HG03378 (cell line): ENCODE measurements around the gene FBP2.

Experiments
- ATAC-seq: cut with Tn5 transposase; IDR thresholded peaks from one replicate; pipeline ENCODE4 v1.9.1; 2021; ENCODE audit warnings: mild to moderate bottlenecking, moderate library complexity; ENCODE audit not compliant: unreplicated experiment

The FBP2 gene

GRCh38 chr9:94593459-94594345 lies at the start of gene FBP2:
Gene FBP2 (minus strand): TSS chr9:94593824. CDS start chr9:94593726, 98 bp downstream.
- ATAC-seq, result no peak

DNA sequence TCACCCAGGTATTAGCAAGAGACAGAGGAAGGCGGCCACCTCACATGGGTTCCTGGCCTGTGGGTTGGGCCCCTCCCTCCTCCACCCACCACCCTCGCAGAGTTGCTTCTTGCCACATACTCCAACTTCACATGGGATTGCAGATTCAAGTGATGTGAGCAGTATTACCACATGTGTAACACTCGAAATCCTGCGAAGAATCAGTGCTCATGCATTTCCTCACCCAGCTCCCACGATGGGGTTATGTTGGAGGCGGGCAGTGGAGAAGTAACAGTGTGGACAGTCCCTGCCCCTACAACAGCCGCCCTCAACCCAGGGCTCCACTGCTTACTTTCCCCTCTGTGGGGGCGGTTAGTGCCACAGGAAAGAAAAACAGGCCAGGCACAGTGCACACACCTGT lies 49.6 kb upstream of the FBP2 start:
- no peak for ATAC-seq

- no peak for ATAC-seq
Measured at GRCh38 chr9:94642501-94642900, 48.9 kb upstream of the FBP2 start.

DNA sequence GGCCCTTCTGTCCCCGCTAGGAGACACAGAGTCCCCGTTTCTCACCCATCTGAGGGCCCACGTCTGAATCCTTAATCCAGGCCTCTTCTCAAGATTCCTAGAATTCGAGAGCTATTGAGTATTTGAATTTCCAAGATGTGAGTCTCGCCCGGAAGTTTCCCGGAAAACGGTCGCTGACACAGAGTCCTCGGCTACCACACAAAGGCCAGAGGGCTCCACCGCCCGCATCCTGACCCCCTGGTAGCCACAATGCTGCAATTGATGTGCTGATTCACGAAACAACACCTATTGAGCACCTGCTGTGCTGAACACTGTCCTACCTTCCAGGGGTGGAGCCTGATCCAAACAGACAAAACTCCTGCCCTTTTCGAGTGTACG lies 46.4 kb upstream of the FBP2 start:
- no peak for ATAC-seq

DNA sequence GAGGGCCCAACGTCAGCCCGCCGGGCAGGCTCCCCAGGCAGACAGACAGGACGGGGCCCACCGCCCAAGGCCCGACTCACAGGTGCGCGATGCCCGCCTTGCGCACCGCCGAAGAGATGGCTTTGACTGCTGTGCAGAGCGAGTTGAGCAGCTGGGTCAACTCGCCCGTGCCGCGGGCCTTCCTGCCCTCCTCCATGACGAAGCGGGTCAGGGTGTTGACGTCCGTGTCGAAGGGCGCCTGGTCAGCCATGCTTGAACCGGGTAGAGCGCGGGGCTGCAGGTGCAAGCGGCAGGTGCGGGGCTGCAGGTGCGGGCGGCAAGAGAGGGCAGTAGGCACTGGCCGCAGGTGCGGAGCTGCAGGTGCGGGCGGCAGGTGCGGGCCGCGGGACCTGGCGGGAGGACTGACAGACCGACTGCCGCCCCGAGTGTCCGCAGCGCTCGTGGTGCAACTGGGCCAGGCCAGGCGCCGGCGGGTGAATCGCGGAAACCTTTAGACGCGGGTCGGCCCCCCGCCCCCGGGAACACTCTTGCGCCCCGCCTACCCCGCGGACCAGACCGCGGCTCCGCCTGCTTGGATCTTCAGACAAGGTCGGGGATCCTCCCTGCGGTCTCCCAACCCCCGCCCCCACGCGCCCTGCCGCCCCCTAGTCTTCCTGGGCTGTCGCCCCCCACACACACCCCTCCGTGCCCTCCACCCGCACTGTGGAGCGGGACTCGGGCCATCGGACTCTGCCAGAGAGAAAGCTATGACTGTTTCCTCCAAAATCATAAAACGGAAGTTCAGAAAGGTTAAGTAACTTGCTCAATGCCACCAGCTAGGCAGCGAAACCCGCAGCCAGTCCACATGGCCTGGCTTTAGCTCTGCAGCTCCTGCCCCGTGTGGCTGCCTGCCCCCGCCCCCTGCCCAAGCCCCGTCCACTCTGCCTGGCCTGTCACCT lies 45.7 kb upstream of the FBP2 start, which contains the start of gene FBP1:
TSS of gene FBP1 (minus strand) at position 458 of the 938 bp plus-strand sequence. CDS start at position 250, 208 bp downstream.
- ATAC-seq, result no peak

GRCh38 chr9:94638335-94639060 lies 44.9 kb upstream of the FBP2 start:
- no peak for ATAC-seq

DNA sequence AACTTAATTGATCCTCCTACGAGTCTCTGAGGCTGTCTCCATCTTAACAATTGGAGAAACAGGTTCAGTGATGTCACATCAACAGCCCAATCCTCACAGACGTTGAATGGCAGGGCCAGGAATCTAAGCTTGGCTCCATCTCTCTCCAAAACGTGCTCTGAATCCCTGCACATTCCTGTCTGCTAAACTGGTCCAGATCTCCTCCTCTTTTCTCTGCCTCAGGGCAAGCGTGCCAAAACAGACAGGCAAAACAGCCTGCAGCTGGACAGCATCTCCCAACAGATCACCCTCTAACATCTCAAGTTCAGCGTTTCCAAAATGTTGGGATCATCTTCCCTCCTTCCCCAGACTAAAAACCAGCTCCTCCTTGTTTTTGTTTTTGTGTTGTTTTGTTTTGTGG lies 39.1 kb upstream of the FBP2 start:
- no peak for ATAC-seq

GRCh38 chr9:94631599-94631998 lies 38.0 kb upstream of the FBP2 start:
- ATAC-seq, result no peak

DNA sequence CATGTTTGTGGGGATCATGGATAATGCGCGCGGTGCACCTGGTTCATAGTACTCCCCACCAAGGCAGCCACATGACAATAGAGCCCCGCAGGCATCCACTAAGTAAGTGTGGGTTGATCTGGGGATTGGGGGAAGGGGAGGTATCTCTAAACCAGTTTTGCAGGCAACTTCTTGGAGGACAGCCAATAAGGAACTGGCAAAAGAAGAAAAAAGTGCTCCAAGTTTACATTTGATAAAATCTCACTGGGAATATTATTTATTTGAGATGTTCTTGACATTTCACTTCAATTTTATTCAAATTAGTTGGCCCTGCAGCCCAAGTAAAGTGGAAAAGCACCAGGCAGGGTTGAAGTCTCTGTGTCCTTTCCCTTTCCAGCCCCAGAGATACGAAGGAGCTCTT lies 37.2 kb upstream of the FBP2 start:
- no peak for ATAC-seq

GRCh38 chr9:94630281-94630680 lies 36.7 kb upstream of the FBP2 start:
- ATAC-seq, result no peak

DNA sequence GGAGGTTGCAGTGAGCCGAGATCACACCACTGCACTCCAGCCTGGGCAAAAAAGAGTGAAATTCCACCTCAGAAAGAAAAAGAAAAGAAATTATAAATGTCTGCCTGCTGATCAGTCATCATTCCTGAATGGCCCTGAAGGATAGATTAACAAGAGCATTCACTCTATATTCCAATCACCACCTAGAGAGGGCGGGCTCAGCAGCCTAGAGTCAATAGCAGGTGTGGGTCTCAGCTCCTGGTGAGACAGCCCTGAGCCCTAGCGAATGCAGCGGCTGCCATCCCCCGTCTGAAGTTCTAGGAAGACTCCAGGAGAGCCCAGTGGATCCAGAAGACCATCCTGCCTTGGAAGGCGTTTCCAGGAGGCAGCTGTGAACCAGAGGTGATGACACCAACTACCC lies 33.7 kb upstream of the FBP2 start:
- ATAC-seq, result no peak

- no peak for ATAC-seq
Measured at GRCh38 chr9:94625835-94626234, 32.2 kb upstream of the FBP2 start.

GRCh38 chr9:94624629-94625028 lies 31.0 kb upstream of the FBP2 start:
- no peak for ATAC-seq

GRCh38 chr9:94623253-94623652 lies 29.6 kb upstream of the FBP2 start:
- no peak for ATAC-seq

DNA sequence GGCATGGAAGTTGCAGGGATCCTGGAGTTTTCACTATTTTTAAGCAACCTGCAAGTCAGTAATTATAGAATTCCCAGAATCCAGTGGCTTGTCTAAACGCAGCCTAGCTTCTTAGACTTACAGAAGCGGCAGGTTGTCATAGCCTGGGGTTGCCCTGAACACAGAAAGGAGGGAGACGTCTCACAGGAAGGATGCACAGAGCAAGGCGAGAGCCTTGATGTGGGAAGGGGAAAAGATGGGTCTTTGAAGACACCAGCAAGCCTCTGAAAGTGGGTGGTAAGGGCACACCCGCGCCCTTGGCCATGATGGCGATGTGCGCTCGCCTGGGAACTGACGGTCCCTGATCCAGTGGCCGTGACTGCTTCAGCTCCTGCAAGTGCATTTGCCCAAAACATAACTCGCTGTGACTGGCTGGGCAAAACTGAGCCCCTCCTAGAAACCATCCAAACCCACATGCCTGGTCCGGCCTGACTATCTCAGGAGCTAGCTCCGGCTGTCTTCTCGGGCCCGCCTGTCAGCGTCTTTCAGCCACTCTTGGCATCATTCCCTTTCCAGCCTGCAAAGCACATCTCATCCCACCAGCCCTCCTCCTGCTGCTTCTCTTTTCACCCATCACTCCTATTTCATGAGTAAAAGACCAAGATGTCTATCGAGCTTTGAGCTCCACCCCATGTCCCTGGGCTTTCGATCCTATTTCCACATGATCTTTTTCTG lies 28.6 kb upstream of the FBP2 start:
- no peak for ATAC-seq

DNA sequence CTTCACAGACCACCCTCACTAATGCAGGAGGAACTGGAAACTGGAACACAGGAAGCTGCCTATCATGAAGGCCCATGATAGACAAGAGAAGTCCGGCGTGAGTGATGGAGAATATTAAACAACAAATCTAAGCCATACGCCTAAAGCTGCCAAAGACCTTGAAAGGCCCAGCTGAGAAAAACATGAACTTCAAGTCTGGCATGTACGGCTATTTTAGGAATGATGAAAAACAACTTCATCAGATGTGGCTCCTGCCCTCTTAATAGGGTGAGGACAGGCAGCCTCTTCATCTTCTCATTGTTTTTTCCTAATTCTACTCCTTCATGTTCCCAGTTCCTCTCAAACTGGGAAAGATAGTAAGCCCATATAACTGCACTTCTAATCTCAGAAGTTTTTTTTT lies 25.4 kb upstream of the FBP2 start:
- no peak for ATAC-seq

DNA sequence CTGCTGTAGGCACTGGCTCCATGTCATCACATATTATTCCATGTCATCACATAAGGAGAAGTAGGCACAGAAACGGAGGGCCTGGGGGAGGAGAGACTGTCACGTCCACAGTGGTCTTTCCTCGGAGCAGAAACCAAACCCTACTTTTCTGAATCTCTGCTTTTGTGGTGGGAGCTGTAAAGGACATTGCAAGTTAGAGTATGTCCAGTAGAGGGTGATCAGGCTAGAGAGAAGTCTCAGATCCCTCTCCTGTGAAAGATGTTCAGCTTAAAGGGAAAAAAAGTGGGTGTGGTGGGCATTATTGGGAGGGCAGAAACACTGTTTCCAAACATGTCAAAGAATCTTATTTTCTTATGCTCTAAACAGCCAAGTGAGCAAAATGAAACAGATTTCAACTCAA lies 19.4 kb upstream of the FBP2 start:
- no peak for ATAC-seq

GRCh38 chr9:94612071-94612470 lies 18.4 kb upstream of the FBP2 start:
- ATAC-seq, result no peak

DNA sequence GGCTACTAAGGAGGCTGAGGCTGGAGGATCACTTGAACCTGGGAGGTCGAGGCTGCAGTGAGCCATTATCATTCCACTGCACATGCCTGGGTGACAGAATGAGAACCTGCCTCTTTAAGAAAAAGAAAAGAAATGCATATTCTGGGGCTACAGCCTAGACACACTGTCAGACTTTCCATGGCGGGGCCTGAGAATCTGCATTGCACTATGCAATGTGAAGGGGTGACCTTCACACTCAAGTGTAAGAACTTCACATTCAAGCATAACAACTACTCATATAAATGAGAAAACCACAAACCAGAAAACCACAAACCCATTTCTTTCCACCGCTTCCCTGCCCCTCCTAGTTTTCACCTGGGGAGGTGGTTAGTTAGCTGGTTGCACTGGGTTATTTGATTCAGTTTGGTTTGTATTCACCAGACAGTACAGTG lies 18.0 kb upstream of the FBP2 start:
- ATAC-seq, result no peak

DNA sequence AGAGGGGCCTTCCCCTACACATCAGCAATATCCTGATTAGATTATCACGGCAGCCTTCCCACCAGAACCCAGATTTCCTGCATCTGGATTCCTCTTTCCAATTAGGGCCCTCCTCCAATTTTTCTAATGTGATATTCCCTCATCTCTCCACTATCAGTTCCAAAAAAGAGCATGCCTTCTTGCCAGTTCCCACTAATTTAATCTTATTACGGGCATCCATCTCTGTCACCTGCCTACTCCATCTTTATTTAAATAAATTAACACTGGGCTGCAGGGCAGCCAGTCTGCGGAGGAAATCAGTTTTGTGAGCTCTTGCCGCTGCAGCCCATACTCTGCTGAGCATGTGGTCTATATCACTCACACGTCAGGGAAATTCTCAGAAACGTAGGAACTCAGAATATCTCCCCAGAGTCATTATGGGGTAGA lies 16.6 kb upstream of the FBP2 start:
- ATAC-seq, result no peak

DNA sequence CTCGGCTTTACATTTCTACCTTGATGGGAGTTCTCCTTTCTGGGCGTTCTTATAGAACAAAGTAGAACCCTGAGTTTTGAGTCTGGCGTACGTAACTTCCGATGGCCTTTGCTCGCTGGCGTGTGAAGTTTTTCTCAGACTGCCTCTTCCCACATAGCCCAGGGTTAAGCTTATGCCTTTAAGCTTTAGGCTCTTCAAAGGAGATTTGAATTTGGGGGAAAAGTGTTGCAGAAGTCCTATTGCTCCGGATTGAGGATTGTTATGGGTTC lies 13.7 kb upstream of the FBP2 start:
- no peak for ATAC-seq
